Measurements from ENCODE around the gene HDAC9.

Gene HDAC9
- total RNA-seq, result 0.60 to 16.6 (median 2.9) reads per million in 9 experiments

- ATAC-seq (replicated peaks) (peak; percentile 70), DNase-seq (no peak)
- Mint-ChIP-seq H3K4me3 (peak within 1 kb of the TSS; percentile 57 to 66), H3K27me3 (no peaks in the 10 kb centered on the region), H3K27ac (peak within 1 kb of the TSS; percentile 3 to 14), H3K4me1 (ENCODE audit: low read depth in 2 of 2) (peaks cover 14 to 22% of the 10 kb centered on the region in 2 donors), H3K36me3 (ENCODE audit: insufficient read depth) (peaks cover 8% of the 10 kb centered on the region), H3K9me3 (no peaks in the 10 kb centered on the region)
Observed at GRCh38 chr7:18495412-18496340, at the start of gene HDAC9. HDAC9 (plus strand) TSS chr7:18495749; CDS start chr7:18496303, 554 bp downstream.

DNA sequence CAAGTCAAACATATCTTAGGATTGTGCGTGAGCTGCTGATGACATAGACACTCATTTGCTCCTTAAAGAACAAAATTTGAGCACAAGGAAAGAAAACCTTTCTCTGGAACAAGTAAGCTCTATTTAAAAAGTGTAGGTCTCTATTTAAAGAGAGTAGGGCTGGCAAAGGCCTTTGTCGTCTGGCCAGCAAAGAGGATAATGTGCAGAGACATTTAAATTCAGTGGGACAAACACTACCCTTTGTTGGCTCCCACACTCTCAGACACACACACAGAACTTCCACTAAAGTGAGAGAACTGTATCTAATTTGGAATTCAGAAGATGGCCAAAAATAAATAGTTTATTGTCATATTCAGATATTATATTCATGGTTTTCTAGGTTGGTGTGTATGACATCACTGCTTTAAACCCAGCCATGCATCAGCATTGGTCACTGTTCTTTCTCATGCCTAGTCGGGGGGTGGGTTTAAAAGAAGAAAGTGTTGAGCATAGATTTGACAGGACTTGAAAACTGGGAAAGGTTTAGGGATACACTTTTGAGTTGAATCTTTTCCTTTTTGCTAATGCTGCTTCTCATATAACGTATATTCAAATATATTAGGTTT is 49.5 kb upstream of the HDAC9 start:
- no peaks in the 10 kb centered on the region for H3K27me3 Mint-ChIP-seq
- H3K4me1 Mint-ChIP-seq (ENCODE audit: low read depth in 2 of 2), result no peaks in the 10 kb centered on the region
- ATAC-seq (replicated peaks), result no peak
- no peak overlapping the region for H3K4me3 Mint-ChIP-seq
- H3K27ac Mint-ChIP-seq, result no peak overlapping the region
- H3K9me3 Mint-ChIP-seq, result no peaks in the 10 kb centered on the region
- H3K36me3 Mint-ChIP-seq (ENCODE audit: insufficient read depth), result no peaks in the 10 kb centered on the region
- DNase-seq, result no peak

DNA sequence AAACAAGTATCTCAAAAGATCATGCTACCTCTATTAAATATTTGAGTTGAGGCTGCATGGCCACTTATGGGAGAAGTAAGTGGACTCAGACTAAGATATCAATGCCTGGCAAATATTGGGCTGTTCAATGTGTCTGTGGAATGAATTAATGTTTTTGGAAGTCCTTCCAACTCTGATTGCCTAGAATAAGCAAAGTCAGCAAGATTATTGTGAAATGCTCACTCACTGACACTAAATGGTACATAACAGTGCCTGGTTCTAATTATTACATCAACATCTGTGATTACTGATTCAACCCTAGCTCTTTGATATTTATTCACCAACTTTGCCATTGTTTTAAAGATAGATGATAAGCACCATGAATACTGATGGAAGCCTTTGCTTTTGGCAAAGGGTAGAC is 45.5 kb upstream of the HDAC9 start:
- no peak for DNase-seq
- no peak for ATAC-seq (replicated peaks)
- Mint-ChIP-seq H3K4me3 (no peak overlapping the region), H3K9me3 (no peaks in the 10 kb centered on the region), H3K27me3 (no peaks in the 10 kb centered on the region), H3K27ac (no peak overlapping the region), H3K4me1 (ENCODE audit: low read depth in 2 of 2) (no peaks in the 10 kb centered on the region), H3K36me3 (ENCODE audit: insufficient read depth) (no peaks in the 10 kb centered on the region)

DNA sequence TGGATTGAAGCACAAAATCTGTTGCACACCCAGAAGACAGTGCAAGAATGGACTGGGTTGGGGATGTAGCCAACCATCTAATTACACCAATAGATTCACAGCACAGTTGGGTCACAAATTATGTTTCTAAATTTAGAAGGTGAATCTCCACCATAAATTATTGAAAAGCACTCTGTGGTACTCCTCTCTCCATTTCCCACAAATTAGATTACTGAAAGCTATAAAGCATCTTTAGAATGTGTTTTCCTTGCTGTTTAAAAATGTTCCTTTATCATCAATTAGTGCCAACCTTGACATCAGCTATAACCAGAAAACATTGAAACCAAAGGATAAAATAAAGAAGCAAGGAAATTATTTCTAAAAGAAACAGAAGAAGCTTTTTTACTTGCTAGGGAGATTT is 39.9 kb upstream of the HDAC9 start:
- Mint-ChIP-seq H3K4me3 (no peak overlapping the region), H3K27me3 (no peaks in the 10 kb centered on the region), H3K36me3 (ENCODE audit: insufficient read depth) (no peaks in the 10 kb centered on the region), H3K4me1 (ENCODE audit: low read depth in 2 of 2) (peaks cover 8 to 10% of the 10 kb centered on the region in 2 donors), H3K9me3 (no peaks in the 10 kb centered on the region), H3K27ac (no peak overlapping the region)
- ATAC-seq (replicated peaks) (no peak), DNase-seq (no peak)

GRCh38 chr7:18457832-18458231 is 37.7 kb upstream of the HDAC9 start:
- Mint-ChIP-seq H3K27ac (no peak overlapping the region), H3K4me1 (ENCODE audit: low read depth in 2 of 2) (peaks cover 8 to 18% of the 10 kb centered on the region in 2 donors)

DNA sequence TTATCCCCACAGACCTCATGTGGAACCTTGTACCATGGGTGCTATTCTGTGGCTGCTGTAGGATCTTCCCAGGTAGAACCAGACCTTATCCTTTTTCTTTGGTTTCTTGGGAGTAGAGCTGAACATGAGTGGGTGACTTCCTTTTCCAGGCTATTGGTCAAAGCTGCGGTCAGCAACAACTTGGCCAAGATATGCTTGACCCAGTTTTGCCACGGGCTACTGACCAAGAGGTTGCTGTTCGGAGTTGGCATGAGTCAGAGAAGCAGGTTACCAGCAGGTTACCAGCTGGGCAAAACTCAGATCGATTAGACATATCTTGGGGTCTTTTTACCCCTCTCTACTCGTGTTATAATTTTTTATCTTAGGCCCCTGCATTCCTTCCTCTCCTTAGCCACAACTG is 36.7 kb upstream of the HDAC9 start:
- Mint-ChIP-seq H3K4me1 (ENCODE audit: low read depth in 2 of 2) (peaks cover 8 to 18% of the 10 kb centered on the region in 2 donors), H3K27me3 (no peaks in the 10 kb centered on the region), H3K4me3 (no peak overlapping the region), H3K27ac (no peak overlapping the region), H3K36me3 (ENCODE audit: insufficient read depth) (no peaks in the 10 kb centered on the region), H3K9me3 (no peaks in the 10 kb centered on the region)
- DNase-seq, result no peak
- ATAC-seq (replicated peaks), result no peak

More at GRCh38 chr7:18457832-18458231, 37.7 kb upstream of the HDAC9 start:
- Mint-ChIP-seq H3K4me3 (no peak overlapping the region), H3K36me3 (ENCODE audit: insufficient read depth) (no peaks in the 10 kb centered on the region), H3K27me3 (no peaks in the 10 kb centered on the region), H3K9me3 (no peaks in the 10 kb centered on the region)
- DNase-seq (no peak), ATAC-seq (replicated peaks) (no peak)

- no peak for ATAC-seq (replicated peaks)
- Mint-ChIP-seq H3K27ac (no peak overlapping the region), H3K36me3 (ENCODE audit: insufficient read depth) (no peaks in the 10 kb centered on the region), H3K4me3 (peak overlapping the region in 1 of 2 donors; percentile 37), H3K4me1 (ENCODE audit: low read depth in 2 of 2) (peaks cover 8 to 18% of the 10 kb centered on the region in 2 donors), H3K9me3 (no peaks in the 10 kb centered on the region), H3K27me3 (no peaks in the 10 kb centered on the region)
- DNase-seq, result no peak
Observed at GRCh38 chr7:18459484-18460245, 35.9 kb upstream of the HDAC9 start.

DNA sequence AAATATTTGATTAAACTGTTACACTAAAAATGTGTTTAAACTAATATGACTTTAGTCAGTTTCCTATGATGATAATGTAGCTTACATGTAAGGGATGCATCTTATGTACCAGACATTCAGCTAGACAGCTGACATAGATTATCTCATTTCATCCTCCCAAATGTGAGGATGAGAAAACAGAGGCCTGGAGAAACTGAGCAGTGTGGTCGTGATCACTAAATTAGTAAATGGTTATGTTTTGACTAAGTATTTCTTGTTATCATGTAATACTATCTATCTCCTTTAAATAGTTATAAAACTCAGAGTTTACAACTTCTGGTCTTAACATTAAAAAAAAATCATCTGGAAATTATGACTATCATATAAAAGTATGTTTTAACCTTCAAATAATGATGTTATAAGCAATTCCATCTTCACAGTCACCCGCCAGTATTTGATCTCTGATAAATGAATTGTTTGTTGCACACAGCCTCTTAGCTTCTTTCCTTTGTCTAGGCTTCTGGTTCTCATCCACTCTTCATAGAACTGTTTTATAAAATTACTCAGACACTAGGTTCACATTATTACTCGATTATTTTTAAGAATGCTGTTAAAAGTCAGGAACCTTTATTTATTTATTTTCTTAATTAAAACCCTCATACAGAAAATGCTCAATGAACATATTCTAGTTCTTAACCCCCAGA is 33.6 kb upstream of the HDAC9 start:
- Mint-ChIP-seq H3K27ac (no peak overlapping the region), H3K4me3 (no peak overlapping the region), H3K4me1 (ENCODE audit: low read depth in 2 of 2) (peaks cover 8 to 18% of the 10 kb centered on the region in 2 donors), H3K36me3 (ENCODE audit: insufficient read depth) (no peaks in the 10 kb centered on the region), H3K27me3 (no peaks in the 10 kb centered on the region), H3K9me3 (no peaks in the 10 kb centered on the region)
- no peak for DNase-seq
- no peak for ATAC-seq (replicated peaks)

DNA sequence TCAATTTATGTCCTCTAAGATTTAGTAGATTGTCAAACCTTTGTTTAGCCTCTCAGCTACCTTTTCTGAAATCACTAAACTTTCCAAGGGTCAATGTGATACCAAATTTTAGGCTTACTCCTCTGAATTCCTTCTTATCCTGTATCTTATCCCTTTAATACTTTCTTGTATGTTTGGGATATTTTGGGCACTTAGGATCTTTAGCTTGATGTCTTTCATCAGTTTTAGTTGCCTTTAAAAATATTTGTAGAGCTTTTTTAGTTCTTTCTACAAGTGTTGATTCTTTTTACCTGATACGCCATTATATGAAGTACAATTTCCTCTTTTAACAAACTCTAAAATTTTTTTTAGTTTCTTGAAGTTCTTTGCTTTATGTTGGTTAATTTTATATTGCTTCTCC is 30.7 kb upstream of the HDAC9 start:
- H3K27me3 Mint-ChIP-seq, result no peaks in the 10 kb centered on the region
- no peak overlapping the region for H3K4me3 Mint-ChIP-seq
- no peaks in the 10 kb centered on the region for H3K36me3 Mint-ChIP-seq (ENCODE audit: insufficient read depth)
- DNase-seq (no peak), ATAC-seq (replicated peaks) (no peak)
- H3K9me3 Mint-ChIP-seq, result no peaks in the 10 kb centered on the region
- H3K27ac Mint-ChIP-seq, result no peak overlapping the region
- peaks cover 0 to 8% of the 10 kb centered on the region in 2 donors for H3K4me1 Mint-ChIP-seq (ENCODE audit: low read depth in 2 of 2)

DNA sequence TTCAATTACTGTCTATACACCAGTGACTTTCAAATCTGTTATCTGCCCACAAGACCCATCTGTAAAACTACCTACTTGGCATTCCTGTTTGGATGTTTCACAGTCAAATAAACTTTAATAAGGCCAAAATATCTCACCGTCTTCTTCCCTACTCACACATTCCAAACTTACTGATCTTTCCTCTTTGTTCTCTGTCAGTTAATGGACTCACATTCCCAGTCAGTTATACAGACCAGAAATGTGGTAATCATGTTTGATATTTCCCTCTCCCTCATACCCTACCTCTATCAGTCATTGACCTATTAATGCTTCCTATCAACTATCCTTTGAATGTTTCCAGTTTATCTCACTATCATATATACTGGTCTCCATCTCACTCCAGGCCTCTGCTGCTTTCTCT is 28.5 kb upstream of the HDAC9 start:
- Mint-ChIP-seq H3K36me3 (ENCODE audit: insufficient read depth) (no peaks in the 10 kb centered on the region), H3K4me1 (ENCODE audit: low read depth in 2 of 2) (peaks cover 0 to 6% of the 10 kb centered on the region in 2 donors), H3K27ac (no peak overlapping the region), H3K4me3 (no peak overlapping the region), H3K27me3 (no peaks in the 10 kb centered on the region), H3K9me3 (no peaks in the 10 kb centered on the region)
- DNase-seq (no peak), ATAC-seq (replicated peaks) (no peak)

DNA sequence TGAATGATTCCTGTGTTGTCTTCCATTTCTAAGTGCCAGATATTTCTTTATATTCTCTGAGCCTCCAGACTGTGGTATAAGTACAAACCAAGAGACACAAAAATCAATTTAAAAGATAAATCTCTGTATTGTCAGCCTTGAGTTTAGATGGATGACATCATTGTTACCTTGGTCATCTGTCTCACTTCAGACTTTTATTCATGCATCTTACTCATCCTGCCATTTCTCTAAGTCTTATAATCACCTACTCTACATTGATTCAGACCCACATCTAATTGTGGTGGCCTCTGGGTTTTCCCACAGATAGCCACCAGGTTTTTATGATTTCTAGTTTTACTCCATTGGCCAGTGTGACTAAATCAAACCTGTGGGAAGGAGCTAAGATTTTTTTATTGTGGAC is 26.8 kb upstream of the HDAC9 start:
- ATAC-seq (replicated peaks) (no peak), DNase-seq (no peak)
- H3K9me3 Mint-ChIP-seq, result no peaks in the 10 kb centered on the region
- H3K36me3 Mint-ChIP-seq (ENCODE audit: insufficient read depth), result no peaks in the 10 kb centered on the region
- H3K4me3 Mint-ChIP-seq, result no peak overlapping the region
- no peaks in the 10 kb centered on the region for H3K27me3 Mint-ChIP-seq
- H3K4me1 Mint-ChIP-seq (ENCODE audit: low read depth in 2 of 2), result no peaks in the 10 kb centered on the region
- no peak overlapping the region for H3K27ac Mint-ChIP-seq

DNA sequence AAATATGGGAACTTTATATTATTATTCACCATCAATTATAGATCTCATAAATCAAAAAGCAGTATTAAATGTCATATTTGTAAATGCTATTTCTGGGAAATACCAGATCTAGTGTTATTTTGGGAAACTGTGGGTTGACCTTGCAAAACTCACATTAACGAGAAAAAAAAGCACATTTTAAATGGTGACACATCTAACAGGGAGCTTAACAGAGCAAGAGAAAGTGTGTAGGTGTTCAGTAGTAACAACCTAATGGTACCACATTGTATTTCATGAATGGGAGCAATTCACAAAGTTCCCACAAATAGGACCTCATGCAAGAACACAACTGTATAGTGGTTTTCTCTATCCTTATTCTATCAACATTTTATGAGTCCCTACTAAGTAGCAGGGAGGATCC is 26.2 kb upstream of the HDAC9 start:
- H3K36me3 Mint-ChIP-seq (ENCODE audit: insufficient read depth), result no peaks in the 10 kb centered on the region
- ATAC-seq (replicated peaks) (no peak), DNase-seq (no peak)
- no peaks in the 10 kb centered on the region for H3K9me3 Mint-ChIP-seq
- no peaks in the 10 kb centered on the region for H3K27me3 Mint-ChIP-seq
- H3K4me1 Mint-ChIP-seq (ENCODE audit: low read depth in 2 of 2), result no peaks in the 10 kb centered on the region
- no peak overlapping the region for H3K27ac Mint-ChIP-seq
- no peak overlapping the region for H3K4me3 Mint-ChIP-seq

DNA sequence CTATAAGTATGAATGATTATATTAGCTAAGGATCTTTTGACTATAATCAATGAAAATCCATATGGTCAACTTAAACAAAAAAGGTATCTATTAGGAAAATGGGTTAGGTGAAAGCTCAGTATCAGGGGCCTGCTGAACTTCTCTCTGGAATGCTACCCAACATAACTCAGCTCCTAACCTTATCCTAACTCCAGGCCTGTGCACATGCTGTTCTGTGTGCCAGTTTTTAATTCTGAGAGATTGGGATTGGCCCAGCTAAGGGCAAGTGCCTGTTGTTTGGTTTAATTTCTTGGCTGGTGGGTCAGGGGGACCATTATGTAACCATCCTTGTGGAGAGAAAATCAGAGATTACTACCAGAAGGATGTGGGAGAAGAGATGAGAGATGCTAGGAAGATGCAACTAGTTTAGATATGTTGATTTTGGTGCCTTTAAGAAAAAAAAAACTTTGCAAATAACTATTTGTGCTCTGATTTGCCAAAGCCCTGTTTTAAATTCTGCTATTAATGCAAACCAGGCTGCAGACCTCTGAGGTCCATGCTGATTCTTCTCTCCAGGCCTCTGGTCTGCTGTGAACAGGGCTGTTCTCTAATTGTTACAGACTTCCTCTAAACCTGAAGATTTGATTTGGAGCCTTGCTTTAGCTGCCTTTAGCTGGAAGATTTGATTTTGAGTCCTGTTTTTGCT is 23.9 kb upstream of the HDAC9 start:
- H3K4me3 Mint-ChIP-seq, result no peak overlapping the region
- no peak for ATAC-seq (replicated peaks)
- no peaks in the 10 kb centered on the region for H3K27me3 Mint-ChIP-seq
- H3K36me3 Mint-ChIP-seq (ENCODE audit: insufficient read depth), result no peaks in the 10 kb centered on the region
- no peaks in the 10 kb centered on the region for H3K9me3 Mint-ChIP-seq
- no peak overlapping the region for H3K27ac Mint-ChIP-seq
- no peaks in the 10 kb centered on the region for H3K4me1 Mint-ChIP-seq (ENCODE audit: low read depth in 2 of 2)
- no peak for DNase-seq

Measured in effector memory CD8-positive, alpha-beta T cell (primary cell).